Effector memory CD4-positive, alpha-beta T cell (primary cell): ENCODE data around the gene SLC26A5.
"Not testable (repeated sequence)": the region's sequence is repeated elsewhere in the genome, so short reads cannot be mapped to it uniquely, and the experiment has no call there.

Experiments
- DNase-seq, 3 donors: peaks; one replicate each; pipeline ENCODE4 v3.0.0-alpha.2; 2020
- H3K27ac ChIP-seq: 2 replicates; pipeline ENCODE4 v1.7.0; 2013; ENCODE audit warnings: mild to moderate bottlenecking, low read length, moderate library complexity; ENCODE audit not compliant: insufficient read depth, poor library complexity, severe bottlenecking
- H3K27me3 ChIP-seq: replicated peaks from 2 replicates; pipeline ENCODE4 v1.7.0; 2013; ENCODE audit warnings: mild to moderate bottlenecking, low read length; ENCODE audit not compliant: insufficient read depth, control insufficient read depth, poor library complexity, severe bottlenecking
- H3K36me3 ChIP-seq: 2 replicates; pipeline ENCODE4 v1.7.0; 2013; ENCODE audit warnings: mild to moderate bottlenecking, low read length, moderate library complexity; ENCODE audit not compliant: control insufficient read depth, insufficient read depth
- H3K4me1 ChIP-seq: 2 replicates; pipeline ENCODE4 v1.7.0; 2013; ENCODE audit warnings: low read length, mild to moderate bottlenecking; ENCODE audit not compliant: control insufficient read depth, insufficient read depth, poor library complexity, severe bottlenecking
- H3K4me3 ChIP-seq: 2 replicates; pipeline ENCODE4 v1.7.0; 2013; ENCODE audit warnings: low read length, low read depth, mild to moderate bottlenecking; ENCODE audit not compliant: insufficient read depth, poor library complexity, severe bottlenecking
- H3K9me3 ChIP-seq: 2 replicates; pipeline ENCODE4 v1.7.0; 2013; ENCODE audit warnings: mild to moderate bottlenecking, low read length, moderate library complexity; ENCODE audit not compliant: control insufficient read depth

The SLC26A5 gene

GRCh38 chr7:103405789-103406613, 40.0 kb downstream of the SLC26A5 start:
- not testable (repeated sequence) for H3K27ac ChIP-seq, H3K36me3 ChIP-seq, H3K4me3 ChIP-seq, DNase-seq, H3K4me1 ChIP-seq, H3K27me3 ChIP-seq, H3K9me3 ChIP-seq

- not testable (repeated sequence) for DNase-seq, H3K9me3 ChIP-seq, H3K36me3 ChIP-seq, H3K4me1 ChIP-seq, H3K27me3 ChIP-seq, H3K27ac ChIP-seq, H3K4me3 ChIP-seq
Measured at GRCh38 chr7:103399687-103400086, 46.3 kb downstream of the SLC26A5 start.

GRCh38 chr7:103398483-103399127, 47.4 kb downstream of the SLC26A5 start:
- no peaks in the 10 kb centered on the region for H3K9me3 ChIP-seq
- DNase-seq = no peak
- no peaks in the 10 kb centered on the region for H3K4me1 ChIP-seq
- no peaks in the 10 kb centered on the region for H3K36me3 ChIP-seq
- H3K4me3 ChIP-seq = no peak overlapping the region
- no peaks in the 10 kb centered on the region for H3K27me3 ChIP-seq
- no peak overlapping the region for H3K27ac ChIP-seq

- Histone ChIP-seq H3K9me3 (no peaks in the 10 kb centered on the region), H3K27ac (no peak overlapping the region)
Measured at GRCh38 chr7:103396471-103396870, 49.5 kb downstream of the SLC26A5 start.

GRCh38 chr7:103395071-103395470, 50.9 kb downstream of the SLC26A5 start:
- DNase-seq = no peak
- Histone ChIP-seq H3K4me1 (no peaks in the 10 kb centered on the region), H3K36me3 (no peaks in the 10 kb centered on the region), H3K27ac (no peak overlapping the region), H3K9me3 (no peaks in the 10 kb centered on the region), H3K4me3 (no peak overlapping the region), H3K27me3 (no peaks in the 10 kb centered on the region)

More at GRCh38 chr7:103396471-103396870, 49.5 kb downstream of the SLC26A5 start:
- DNase-seq = no peak
- no peak overlapping the region for H3K4me3 ChIP-seq
- H3K27me3 ChIP-seq = no peaks in the 10 kb centered on the region
- no peaks in the 10 kb centered on the region for H3K4me1 ChIP-seq
- H3K36me3 ChIP-seq = no peaks in the 10 kb centered on the region

- Histone ChIP-seq H3K4me3 (no peak overlapping the region), H3K9me3 (no peaks in the 10 kb centered on the region), H3K36me3 (no peaks in the 10 kb centered on the region), H3K27ac (no peak overlapping the region), H3K27me3 (no peaks in the 10 kb centered on the region), H3K4me1 (no peaks in the 10 kb centered on the region)
- DNase-seq = no peak
Measured at GRCh38 chr7:103394566-103394965, 51.4 kb downstream of the SLC26A5 start.

- no peak for DNase-seq
- H3K9me3 ChIP-seq = no peaks in the 10 kb centered on the region
Measured at GRCh38 chr7:103391976-103392375, 54.0 kb downstream of the SLC26A5 start.

GRCh38 chr7:103391150-103391549, 54.9 kb downstream of the SLC26A5 start:
- no peaks in the 10 kb centered on the region for H3K4me1 ChIP-seq
- no peaks in the 10 kb centered on the region for H3K9me3 ChIP-seq
- H3K36me3 ChIP-seq = no peaks in the 10 kb centered on the region
- DNase-seq = no peak
- H3K4me3 ChIP-seq = no peak overlapping the region
- no peak overlapping the region for H3K27ac ChIP-seq
- no peaks in the 10 kb centered on the region for H3K27me3 ChIP-seq

More at GRCh38 chr7:103391976-103392375, 54.0 kb downstream of the SLC26A5 start:
- H3K36me3 ChIP-seq = no peaks in the 10 kb centered on the region
- H3K27ac ChIP-seq = no peak overlapping the region
- no peaks in the 10 kb centered on the region for H3K27me3 ChIP-seq
- H3K4me1 ChIP-seq = no peaks in the 10 kb centered on the region
- H3K4me3 ChIP-seq = no peak overlapping the region

GRCh38 chr7:103389263-103389662, 56.7 kb downstream of the SLC26A5 start:
- no peaks in the 10 kb centered on the region for H3K36me3 ChIP-seq
- no peaks in the 10 kb centered on the region for H3K27me3 ChIP-seq
- H3K27ac ChIP-seq = no peak overlapping the region
- no peak for DNase-seq
- H3K4me3 ChIP-seq = no peak overlapping the region
- no peaks in the 10 kb centered on the region for H3K4me1 ChIP-seq
- H3K9me3 ChIP-seq = no peaks in the 10 kb centered on the region

GRCh38 chr7:103388469-103389140, 57.4 kb downstream of the SLC26A5 start:
- H3K9me3 ChIP-seq = no peaks in the 10 kb centered on the region
- no peaks in the 10 kb centered on the region for H3K36me3 ChIP-seq
- H3K27ac ChIP-seq = no peak overlapping the region
- no peaks in the 10 kb centered on the region for H3K27me3 ChIP-seq
- DNase-seq = no peak
- no peak overlapping the region for H3K4me3 ChIP-seq
- H3K4me1 ChIP-seq = no peaks in the 10 kb centered on the region
